Spleen (tissue), 7 donors: ENCODE measurements around the gene CHRM4.

Source experiments
- POLR2A ChIP-seq, 3 donors: fragments of 450-650 bp; IDR thresholded peaks; one replicate each; pipeline ENCODE4 v1.5.1; 2017; ENCODE audit warnings: antibody characterized with exemption in 3 of 3, mild to moderate bottlenecking in 1 of 3
- POLR2AphosphoS5 ChIP-seq, 3 donors: sonication (generic); formaldehyde crosslinking; IDR thresholded peaks; one replicate each; pipeline ENCODE4 v1.5.1; 2017; ENCODE audit warnings: antibody characterized with exemption in 3 of 3
- TF ChIP-seq, protein P1 (sequence below), 11 experiments: fragments of 200-600 bp in 7 of 11; fragments of 450-650 bp in 4 of 11; sonication (generic) in 4 of 11; IDR thresholded peaks in 8 of 11; conservative IDR thresholded peaks in 3 of 11; 1 replicate in 7 of 11; 2 replicates in 4 of 11; pipeline versions ENCODE4 v1.4.0 to v1.8.0; 2016 to 2021; ENCODE audit warnings: antibody characterized with exemption in 11 of 11, inconsistent platforms in 4 of 11, mild to moderate bottlenecking in 1 of 11
- donor health status: DM: no; HTN: no; CAD: no; lungs with moderate emphysema.
- donor health status: DM: no; HTN: no; CAD: no.
- donor health status: DM: no; HTN: no; CAD: no.

DNA sequence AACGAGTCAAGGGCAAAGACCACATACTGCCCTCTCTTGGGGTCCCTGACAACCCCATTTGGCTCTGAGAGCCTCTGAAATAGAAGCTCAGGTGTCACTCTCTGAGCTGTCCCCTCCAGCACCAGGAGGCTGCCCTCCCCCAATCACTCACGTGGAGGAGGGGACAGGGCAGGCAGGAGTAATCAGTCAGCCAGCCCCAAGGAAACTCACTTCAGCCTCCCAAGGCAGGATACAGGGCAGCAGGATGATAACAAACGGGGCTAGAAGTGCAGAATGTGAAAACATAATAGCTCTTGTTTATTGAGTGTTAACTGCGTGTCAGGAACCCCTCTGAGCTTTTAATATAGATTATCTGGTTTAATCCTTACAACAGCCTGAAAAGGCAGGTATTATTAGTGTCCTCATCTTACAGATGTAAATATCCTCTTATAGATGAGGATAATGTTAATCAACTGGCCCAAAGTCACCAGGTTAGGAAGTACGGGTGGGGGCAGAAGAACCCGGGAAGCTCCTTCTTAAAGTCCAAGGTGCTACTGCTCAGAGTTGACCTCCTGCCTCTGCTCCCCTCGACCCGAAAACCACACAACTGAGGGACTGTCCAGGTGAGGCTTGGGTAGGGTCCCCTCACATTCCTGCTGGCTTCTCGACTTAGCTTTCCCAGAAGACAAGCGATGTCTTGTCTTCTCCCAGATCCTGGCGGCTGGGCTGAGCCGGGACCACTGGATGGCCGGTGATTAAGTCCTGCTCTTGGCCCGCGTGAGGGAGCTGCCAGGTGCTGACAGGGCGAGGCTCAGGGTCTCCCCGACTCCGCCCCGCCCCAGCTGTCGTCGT, 2.7 kb downstream of the CHRM4 start:
- TF ChIP-seq, protein P1, sequence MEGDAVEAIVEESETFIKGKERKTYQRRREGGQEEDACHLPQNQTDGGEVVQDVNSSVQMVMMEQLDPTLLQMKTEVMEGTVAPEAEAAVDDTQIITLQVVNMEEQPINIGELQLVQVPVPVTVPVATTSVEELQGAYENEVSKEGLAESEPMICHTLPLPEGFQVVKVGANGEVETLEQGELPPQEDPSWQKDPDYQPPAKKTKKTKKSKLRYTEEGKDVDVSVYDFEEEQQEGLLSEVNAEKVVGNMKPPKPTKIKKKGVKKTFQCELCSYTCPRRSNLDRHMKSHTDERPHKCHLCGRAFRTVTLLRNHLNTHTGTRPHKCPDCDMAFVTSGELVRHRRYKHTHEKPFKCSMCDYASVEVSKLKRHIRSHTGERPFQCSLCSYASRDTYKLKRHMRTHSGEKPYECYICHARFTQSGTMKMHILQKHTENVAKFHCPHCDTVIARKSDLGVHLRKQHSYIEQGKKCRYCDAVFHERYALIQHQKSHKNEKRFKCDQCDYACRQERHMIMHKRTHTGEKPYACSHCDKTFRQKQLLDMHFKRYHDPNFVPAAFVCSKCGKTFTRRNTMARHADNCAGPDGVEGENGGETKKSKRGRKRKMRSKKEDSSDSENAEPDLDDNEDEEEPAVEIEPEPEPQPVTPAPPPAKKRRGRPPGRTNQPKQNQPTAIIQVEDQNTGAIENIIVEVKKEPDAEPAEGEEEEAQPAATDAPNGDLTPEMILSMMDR (IDR thresholded peaks at IDR 0.05 in 8 of 11, conservative IDR thresholded peaks at IDR 0.05 in 3 of 11), result no peak
- no peak for TF ChIP-seq POLR2AphosphoS5 (IDR thresholded peaks at IDR 0.05)
- no peak for TF ChIP-seq POLR2A (IDR thresholded peaks at IDR 0.05)
